MM.1S (cell line): ENCODE measurements around the gene TSPAN33.

ENCODE experiments used
- EZH2 ChIP-seq: fragments of 300-600 bp; sonication (generic); optimal IDR thresholded peaks from 2 replicates; pipeline ENCODE3; 2017; ENCODE audit warnings: low read depth, mild to moderate bottlenecking, antibody characterized with exemption, low read length, mixed read lengths
- TF ChIP-seq, protein P1 (sequence below): fragments of 300-600 bp; sonication (generic); IDR thresholded peaks from 2 replicates; pipeline ENCODE4 v1.5.1; 2016; ENCODE audit warnings: antibody characterized with exemption, low read length, mixed read lengths

DNA sequence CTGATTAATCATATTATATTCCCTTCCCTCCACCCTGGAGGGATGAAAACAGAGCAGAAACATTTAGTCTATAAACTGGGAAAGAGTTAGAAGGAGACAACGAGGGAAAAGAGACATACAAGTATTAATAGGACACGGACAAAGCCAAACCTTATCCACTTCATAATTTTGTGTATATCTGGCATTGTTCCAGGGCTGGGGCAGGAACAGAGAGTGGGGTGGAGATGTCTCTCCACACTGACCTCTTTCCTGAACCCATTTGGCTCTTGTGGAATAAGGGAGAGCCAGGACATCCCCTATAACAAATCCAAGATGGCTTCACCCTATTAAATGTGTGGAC, 43.7 kb upstream of the TSPAN33 start:
- TF ChIP-seq, protein P1, sequence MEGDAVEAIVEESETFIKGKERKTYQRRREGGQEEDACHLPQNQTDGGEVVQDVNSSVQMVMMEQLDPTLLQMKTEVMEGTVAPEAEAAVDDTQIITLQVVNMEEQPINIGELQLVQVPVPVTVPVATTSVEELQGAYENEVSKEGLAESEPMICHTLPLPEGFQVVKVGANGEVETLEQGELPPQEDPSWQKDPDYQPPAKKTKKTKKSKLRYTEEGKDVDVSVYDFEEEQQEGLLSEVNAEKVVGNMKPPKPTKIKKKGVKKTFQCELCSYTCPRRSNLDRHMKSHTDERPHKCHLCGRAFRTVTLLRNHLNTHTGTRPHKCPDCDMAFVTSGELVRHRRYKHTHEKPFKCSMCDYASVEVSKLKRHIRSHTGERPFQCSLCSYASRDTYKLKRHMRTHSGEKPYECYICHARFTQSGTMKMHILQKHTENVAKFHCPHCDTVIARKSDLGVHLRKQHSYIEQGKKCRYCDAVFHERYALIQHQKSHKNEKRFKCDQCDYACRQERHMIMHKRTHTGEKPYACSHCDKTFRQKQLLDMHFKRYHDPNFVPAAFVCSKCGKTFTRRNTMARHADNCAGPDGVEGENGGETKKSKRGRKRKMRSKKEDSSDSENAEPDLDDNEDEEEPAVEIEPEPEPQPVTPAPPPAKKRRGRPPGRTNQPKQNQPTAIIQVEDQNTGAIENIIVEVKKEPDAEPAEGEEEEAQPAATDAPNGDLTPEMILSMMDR = no peak
- TF ChIP-seq EZH2 = no peak
